ENCODE data around the gene BEGAIN.

- TF ChIP-seq, protein P1, sequence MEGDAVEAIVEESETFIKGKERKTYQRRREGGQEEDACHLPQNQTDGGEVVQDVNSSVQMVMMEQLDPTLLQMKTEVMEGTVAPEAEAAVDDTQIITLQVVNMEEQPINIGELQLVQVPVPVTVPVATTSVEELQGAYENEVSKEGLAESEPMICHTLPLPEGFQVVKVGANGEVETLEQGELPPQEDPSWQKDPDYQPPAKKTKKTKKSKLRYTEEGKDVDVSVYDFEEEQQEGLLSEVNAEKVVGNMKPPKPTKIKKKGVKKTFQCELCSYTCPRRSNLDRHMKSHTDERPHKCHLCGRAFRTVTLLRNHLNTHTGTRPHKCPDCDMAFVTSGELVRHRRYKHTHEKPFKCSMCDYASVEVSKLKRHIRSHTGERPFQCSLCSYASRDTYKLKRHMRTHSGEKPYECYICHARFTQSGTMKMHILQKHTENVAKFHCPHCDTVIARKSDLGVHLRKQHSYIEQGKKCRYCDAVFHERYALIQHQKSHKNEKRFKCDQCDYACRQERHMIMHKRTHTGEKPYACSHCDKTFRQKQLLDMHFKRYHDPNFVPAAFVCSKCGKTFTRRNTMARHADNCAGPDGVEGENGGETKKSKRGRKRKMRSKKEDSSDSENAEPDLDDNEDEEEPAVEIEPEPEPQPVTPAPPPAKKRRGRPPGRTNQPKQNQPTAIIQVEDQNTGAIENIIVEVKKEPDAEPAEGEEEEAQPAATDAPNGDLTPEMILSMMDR (conservative IDR thresholded peaks at IDR 0.05): no peak
- no peak for TF ChIP-seq EZH2 (IDR thresholded peaks at IDR 0.05; ENCODE audit: low read depth)
Measured at GRCh38 chr14:100530270-100531072, 56.7 kb downstream of the BEGAIN start.
